Stimulated activated naive CD8-positive, alpha-beta T cell treated with anti-CD3 and anti-CD28 coated beads, Interleukin-15, Interleukin-2, amounts not matched to agents 100 U/mL and 50 U/mL, for 24 hours (primary cell): ENCODE measurements around the gene NLE1.
A peak's percentile ranks its signal among the peaks of the same experiment; 100 is the strongest.

Experiments used
- ATAC-seq: fragments of 150-1000 bp; cut with Tn5 transposase; one replicate; pipeline ENCODE4 v1.10.0; 2021
- DNase-seq: peaks from one replicate; pipeline ENCODE4 v3.0.0; 2021

NLE1 gene

DNA sequence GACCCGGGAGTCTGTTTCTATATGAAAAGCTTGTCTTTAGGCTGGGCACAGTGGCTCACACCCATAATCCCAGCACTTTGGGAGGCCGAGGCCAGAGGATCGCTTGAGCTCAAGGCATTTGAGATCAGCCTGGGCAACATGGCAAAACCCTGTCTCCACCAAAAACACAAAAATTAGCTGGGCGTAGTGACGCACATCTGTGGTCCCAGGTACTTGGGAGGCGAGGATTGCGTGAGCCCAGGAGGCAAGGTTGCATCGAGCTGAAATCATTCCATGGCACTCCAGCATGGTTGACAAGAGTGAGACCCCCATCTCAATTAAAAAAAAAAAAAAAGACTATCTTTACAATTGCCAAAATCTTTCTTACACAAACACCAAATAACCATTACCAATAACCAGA lies 55.9 kb downstream of the NLE1 start:
- ATAC-seq, result no peak
- DNase-seq, result no peak

DNA sequence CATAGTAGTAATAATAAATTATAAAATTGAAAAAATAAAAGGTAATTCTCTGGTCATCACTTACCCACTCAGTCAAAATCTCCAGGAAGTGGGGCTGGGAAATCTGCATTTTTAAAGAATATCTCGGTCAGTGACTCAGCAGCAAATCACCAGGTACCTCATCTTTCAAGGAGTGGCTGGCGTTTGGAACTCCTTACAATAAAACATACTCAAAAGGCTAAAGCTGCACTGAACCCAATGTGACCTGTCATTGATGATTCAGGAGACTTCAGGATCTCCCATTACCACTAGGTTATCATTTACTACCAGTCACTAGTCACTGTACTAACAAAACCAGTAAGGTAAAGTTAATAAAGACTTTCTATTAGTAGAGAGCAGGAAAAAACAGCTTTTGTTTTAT lies 57.1 kb downstream of the NLE1 start:
- DNase-seq (no peak), ATAC-seq (no peak)

DNA sequence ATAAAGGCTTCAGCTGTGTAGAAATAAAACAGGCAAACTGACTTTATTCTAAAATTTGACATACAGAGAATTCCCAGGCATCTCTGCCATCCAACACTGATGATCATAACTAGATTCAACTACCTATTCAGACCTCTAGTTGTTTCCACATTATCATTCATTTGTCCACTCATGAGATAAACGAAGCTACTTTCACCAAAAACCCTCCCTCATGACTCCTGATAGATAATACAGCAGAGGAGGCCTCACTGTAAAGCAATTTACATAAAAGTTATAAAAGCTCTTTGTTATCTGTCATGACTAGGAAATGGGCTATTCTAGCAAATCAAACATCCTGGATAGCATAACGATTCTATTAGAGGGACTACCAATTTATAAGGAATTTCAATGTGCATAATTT lies 59.0 kb downstream of the NLE1 start:
- ATAC-seq, result no peak
- DNase-seq, result no peak

GRCh38 chr17:35082073-35082657 lies 59.9 kb downstream of the NLE1 start:
- DNase-seq (no peak), ATAC-seq (peak; percentile 51)

GRCh38 chr17:35081638-35082037 lies 60.5 kb downstream of the NLE1 start:
- DNase-seq (no peak), ATAC-seq (no peak)

- no peak for DNase-seq
Observed at GRCh38 chr17:35080536-35080935, 61.6 kb downstream of the NLE1 start.

DNA sequence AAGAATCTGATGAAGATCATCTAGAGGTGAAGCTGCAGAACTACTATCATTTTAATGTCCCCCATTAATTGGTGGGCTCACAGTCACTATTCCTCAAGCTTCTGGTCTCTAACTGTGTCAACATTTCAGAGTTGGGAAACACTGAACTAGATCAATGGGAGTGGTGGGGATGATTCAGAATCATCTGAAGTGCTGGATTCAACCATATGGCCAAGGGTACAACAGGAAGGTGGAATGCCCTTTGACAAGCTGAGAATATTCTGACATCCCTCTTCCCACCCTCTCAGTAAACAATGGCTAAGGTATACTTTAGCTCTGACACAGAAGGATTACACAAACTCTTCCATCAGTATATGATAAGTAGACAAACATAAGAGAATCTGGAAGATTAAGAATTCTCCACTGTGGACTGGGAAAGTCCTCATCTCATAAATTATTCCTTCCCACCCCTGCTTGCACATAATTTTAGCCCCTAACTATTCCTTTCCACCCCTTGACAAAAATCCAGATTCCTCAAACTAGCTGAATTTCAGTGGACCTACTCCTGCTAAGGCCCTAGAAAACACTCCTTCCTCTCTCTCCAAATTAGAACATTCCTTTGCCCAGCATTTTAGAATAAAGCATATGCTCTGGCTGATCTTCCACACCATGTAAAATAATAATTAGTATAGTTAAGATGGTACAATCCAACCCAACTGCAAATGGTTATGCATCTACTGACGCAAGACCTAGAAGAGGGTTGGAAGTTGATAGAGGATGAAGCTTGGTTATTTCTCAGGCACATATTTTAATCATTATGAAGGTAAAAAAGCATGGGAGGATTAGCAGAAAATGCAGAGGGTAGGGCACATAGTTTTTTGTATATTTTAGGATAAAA lies 62.3 kb downstream of the NLE1 start:
- DNase-seq, result no peak
- ATAC-seq, result no peak

More at GRCh38 chr17:35080536-35080935, 61.6 kb downstream of the NLE1 start:
- peak; percentile 30 for ATAC-seq
